GM19328 (cell line): ENCODE data around the gene CDKL5.

ENCODE experiments used
- ATAC-seq: cut with Tn5 transposase; IDR thresholded peaks from one replicate; pipeline ENCODE4 v1.9.1; 2021; ENCODE audit warnings: mild to moderate bottlenecking, moderate library complexity; ENCODE audit not compliant: unreplicated experiment

Gene CDKL5

GRCh38 chrX:18639280-18639679 lies 213.9 kb downstream of the CDKL5 start:
- ATAC-seq, result no peak

GRCh38 chrX:18640686-18641085 lies 215.3 kb downstream of the CDKL5 start:
- ATAC-seq, result no peak

- ATAC-seq, result no peak
These were observed 217.8 kb downstream of the CDKL5 start for GRCh38 chrX:18643243-18643642.

- no peak for ATAC-seq
These were observed 218.4 kb downstream of the CDKL5 start for GRCh38 chrX:18643853-18644252.

GRCh38 chrX:18647621-18648020 lies 222.2 kb downstream of the CDKL5 start:
- ATAC-seq, result no peak

- no peak for ATAC-seq
These were observed 224.1 kb downstream of the CDKL5 start for GRCh38 chrX:18649498-18649951.

- no peak for ATAC-seq
These were observed 225.3 kb downstream of the CDKL5 start for GRCh38 chrX:18650662-18651061.

GRCh38 chrX:18652636-18653035 lies 227.2 kb downstream of the CDKL5 start:
- no peak for ATAC-seq

GRCh38 chrX:18654875-18655836 lies 229.7 kb downstream of the CDKL5 start:
- no peak for ATAC-seq

- ATAC-seq, result no peak
These were observed 235.9 kb downstream of the CDKL5 start for GRCh38 chrX:18661273-18661672.

- ATAC-seq, result no peak
These were observed 239.5 kb downstream of the CDKL5 start for GRCh38 chrX:18664947-18665346.

GRCh38 chrX:18666614-18667013 lies 241.2 kb downstream of the CDKL5 start:
- no peak for ATAC-seq

GRCh38 chrX:18668071-18668835 lies 242.8 kb downstream of the CDKL5 start:
- no peak for ATAC-seq

- no peak for ATAC-seq
These were observed 246.6 kb downstream of the CDKL5 start, which contains the start of gene RS1 for GRCh38 chrX:18672008-18672407. RS1 (minus strand) TSS chrX:18672108; CDS start chrX:18672068, 40 bp downstream.

- peak; percentile 20 for ATAC-seq
These were observed 249.0 kb downstream of the CDKL5 start for GRCh38 chrX:18674417-18674787.

GRCh38 chrX:18674788-18675735 lies 249.7 kb downstream of the CDKL5 start:
- peak; percentile 71 for ATAC-seq

GRCh38 chrX:18676050-18676449 lies 250.6 kb downstream of the CDKL5 start:
- no peak for ATAC-seq

- no peak for ATAC-seq
These were observed 251.1 kb downstream of the CDKL5 start for GRCh38 chrX:18676470-18676869.

- no peak for ATAC-seq
These were observed 251.9 kb downstream of the CDKL5 start for GRCh38 chrX:18677161-18677869.

- no peak for ATAC-seq
These were observed 256.6 kb downstream of the CDKL5 start for GRCh38 chrX:18681996-18682395.
